Measurements from ENCODE around the gene KIF12.

KIF12 gene

GRCh38 chr9:114105236-114105635 is 6.1 kb upstream of the KIF12 start:
- DNase-seq (ENCODE audit: low read depth): no peak

DNA sequence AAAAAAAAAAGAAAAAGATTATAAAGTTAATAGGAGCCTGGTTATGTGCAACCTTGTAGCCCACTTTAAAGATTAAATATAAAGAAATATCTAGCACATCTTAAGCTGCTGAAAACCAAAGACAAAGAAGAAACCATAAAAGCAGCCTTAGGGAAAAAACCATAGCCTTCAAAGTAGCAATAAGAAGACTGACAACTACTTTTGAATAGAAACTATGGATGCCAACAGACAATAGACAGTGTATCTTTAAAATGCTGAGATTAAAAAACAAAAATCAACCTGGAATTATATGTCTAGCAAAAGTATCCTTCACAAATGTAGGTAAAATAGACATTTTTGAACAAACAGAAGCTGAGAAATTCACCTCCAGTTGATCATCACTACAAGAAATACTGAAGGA is 3.4 kb upstream of the KIF12 start:
- no peak for DNase-seq (ENCODE audit: low read depth)

DNA sequence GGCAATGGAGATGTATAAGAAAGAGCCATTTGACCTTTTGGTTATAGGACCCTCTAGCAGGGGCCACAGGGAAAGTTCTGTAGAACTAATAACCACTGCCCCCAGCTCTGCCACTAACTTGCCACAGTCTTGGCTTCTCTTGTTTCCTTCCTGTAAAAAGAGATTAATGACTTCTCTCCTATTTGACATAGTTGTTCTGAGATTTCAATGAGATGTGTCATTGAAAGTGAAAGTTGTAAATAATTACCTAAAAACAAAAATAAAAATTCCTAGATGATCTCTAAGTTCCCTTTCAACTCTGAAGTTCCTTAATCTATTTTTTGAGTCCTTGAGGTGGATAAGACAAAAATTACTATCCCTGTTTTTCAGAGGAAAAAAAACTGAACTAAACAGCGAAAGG is 1.4 kb upstream of the KIF12 start:
- no peak for DNase-seq (ENCODE audit: low read depth)

GRCh38 chr9:114099669-114100270 is 678 bp upstream of the KIF12 start:
- no peak for DNase-seq (ENCODE audit: low read depth)

GRCh38 chr9:114098021-114098935 is 814 bp downstream of the KIF12 start:
- no peak for DNase-seq (ENCODE audit: low read depth)

DNA sequence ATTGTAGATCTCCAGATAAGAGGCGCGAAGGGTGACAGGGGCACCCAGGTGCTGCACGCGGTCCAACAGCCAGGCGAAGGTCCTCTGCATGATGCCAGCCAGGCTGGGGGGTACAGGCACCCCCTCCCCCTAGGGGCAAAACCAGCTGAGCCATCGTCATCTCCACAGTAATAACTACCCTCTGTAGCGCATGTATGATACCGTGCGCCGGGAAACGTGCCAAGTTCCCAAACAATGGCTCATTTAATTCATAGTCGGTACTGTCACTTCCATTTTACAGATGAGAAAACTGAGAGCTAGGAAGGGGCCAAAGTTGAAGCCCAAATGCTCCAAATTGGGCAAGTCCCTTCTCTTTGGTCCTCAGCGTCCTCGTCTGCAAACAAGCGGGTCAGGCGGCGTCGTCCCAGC is 1.5 kb downstream of the KIF12 start:
- no peak for DNase-seq (ENCODE audit: low read depth)

DNA sequence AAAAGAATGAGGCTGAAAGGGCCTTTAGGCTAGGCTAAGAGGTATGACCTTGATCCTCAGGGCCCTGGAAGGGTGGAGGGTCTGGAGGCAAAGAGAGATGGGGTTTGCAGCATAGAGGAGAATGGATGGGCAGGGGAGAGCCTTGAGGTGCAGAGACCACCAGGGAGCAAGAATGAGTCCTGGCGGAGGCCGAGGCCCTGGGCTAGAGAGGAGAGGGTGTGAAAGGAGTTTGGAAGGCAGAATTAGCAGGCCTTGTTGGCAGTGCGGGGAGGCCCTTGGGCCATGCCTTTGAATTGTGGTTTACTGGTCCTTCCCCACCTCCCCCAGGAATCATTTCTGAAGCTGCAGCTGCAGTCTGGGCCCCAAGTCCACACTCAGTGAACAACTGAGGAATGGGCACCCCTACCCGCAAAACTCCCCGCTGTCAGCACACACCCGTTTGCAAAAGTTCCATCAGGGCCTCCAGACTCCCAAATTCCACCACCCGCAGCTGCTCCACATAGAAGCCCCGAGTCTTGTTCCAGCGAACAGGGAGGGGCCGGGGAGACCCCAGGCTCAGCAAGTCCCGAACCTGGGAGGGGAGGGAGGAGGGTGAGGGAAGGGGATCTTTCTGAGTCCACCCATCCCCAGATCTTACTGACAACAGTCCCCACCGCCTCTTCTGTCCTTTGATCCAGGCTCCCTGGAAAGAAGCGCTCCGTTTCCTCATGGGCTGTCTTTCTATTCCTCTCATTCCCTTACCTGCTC is 2.1 kb downstream of the KIF12 start:
- DNase-seq (ENCODE audit: low read depth): no peak

DNA sequence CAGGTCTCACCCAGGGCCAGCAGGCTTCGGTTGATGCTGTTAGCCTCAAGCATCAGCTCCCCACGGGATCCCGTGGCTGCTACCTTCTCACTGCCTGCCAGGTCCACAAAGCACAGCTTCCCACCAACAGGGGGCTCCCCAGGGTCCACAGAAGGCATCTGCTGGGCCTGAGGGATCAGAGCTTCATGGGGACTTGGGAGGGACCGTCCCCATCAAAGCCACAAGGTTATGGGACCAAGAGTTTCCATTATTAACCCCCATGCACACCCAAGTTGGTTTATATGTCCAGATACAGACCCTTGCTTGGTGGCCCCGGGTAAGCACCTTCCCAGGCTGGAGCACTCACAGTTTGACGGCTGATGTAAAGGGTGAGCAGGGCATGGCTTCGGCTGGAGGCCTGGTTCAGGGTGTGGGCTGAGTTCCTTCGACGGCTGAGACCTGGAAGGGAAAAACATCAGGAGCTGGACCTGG is 3.0 kb downstream of the KIF12 start:
- no peak for DNase-seq (ENCODE audit: low read depth)

GRCh38 chr9:114094971-114095370 is 4.1 kb downstream of the KIF12 start:
- DNase-seq (ENCODE audit: low read depth): no peak

DNA sequence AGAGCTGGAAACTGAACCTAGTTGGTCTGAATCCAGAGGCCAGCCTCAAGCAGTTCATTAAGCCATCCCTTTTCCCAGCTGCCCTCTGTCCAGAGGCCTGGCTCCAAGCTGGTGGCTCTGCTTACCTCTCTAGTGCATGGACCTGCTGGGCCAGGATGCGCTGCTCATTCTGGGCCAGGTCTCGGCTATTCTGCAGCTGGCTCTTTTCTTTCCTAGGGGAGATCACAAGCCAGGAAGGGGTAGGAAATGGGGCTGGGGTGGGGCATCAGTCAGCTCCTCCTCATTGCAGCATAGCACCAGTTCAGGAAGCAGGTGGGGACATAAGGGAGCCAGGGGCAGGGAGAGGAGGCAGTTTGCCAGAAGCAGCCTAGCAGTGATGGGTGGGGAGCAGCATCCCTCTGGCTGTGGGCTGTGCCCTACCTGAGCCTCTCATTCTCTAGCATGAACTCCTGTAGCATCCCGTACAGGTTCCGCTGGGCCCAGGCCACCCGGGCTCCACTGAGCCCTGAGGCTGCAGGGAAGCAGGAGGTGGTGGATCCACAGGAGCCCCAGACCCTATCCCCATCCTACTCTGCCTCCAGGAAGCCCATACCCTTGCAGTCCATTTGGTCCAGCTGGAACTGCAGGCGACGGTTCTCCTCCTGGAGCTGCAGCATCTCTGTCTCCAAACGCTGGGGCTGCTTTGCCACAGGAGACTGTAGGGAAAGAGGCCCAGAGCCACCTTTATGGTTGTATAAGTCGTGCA is 5.2 kb downstream of the KIF12 start:
- DNase-seq (ENCODE audit: low read depth): no peak

GRCh38 chr9:114093031-114093471 is 6.0 kb downstream of the KIF12 start:
- no peak for DNase-seq (ENCODE audit: low read depth)

DNA sequence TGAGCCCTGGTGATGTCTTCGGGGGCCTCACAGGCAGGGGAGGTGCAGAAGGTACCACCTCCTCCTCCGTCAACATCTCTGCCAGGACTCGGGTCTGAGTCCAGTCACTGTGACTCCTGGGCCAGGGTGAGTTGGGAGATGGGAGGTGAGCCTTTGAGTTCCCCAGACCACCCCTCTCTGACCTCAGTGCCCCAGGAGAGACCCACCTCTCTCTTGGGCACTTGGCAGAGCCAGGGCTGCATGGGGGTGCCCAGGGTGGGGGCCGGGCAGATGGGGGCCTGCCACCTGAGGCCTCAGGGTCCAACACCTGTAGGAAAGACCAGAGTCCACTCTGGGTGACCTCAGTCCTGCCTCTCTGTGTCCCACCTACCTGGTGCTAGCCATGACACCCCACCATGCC is 6.8 kb downstream of the KIF12 start:
- no peak for DNase-seq (ENCODE audit: low read depth)

GRCh38 chr9:114091711-114092110 is 7.4 kb downstream of the KIF12 start:
- no peak for DNase-seq (ENCODE audit: low read depth)

DNA sequence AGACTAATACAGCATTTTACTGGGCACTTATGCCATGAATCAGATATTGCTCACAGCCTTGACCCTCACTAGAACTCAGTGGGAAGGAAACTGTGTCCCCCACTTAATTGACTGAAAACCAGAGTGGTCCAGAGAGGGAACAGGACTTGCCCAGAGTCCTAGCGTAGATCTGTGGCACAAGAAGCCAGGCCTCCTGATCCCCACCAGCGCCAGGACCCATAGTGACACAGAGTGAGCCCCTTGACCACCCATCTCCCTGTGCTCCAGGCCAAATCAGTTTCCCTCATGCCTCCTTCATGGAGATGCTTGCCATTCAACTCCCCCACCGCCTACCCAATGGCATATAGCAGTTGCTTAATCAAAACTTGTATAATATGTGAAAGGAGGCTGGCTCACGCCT is 8.3 kb downstream of the KIF12 start:
- no peak for DNase-seq (ENCODE audit: low read depth)

GRCh38 chr9:114089206-114089840 is 9.8 kb downstream of the KIF12 start:
- no peak for DNase-seq (ENCODE audit: low read depth)

DNA sequence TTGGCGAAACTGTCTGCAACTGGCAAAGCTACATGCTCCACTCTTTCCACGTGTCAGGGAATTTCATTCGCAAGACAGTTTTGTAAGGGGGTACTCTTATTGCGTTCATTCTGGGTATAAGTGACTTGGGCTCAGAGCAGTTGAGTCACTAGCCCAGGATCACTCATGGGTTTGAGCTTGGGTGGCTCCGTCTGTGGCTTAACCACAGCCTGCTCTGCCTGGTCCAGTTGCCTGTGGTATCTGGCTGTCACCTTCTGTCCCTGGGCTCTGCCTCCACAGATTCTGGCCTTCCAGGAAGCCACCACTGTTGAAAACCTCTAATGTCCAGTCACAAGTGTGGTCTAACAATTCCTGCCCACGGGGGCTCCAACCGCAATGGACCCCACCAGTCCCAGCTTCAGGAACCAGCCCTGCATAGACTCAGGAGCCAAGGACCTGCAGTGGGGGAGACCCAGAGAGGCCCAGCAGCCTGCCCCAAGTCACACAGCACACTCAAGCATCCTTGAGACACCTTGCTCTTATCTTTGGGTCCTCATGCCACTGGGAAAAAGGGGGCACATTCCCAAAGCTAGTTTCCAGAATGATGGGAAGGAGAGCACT is 10.4 kb downstream of the KIF12 start:
- no peak for DNase-seq (ENCODE audit: low read depth)

DNA sequence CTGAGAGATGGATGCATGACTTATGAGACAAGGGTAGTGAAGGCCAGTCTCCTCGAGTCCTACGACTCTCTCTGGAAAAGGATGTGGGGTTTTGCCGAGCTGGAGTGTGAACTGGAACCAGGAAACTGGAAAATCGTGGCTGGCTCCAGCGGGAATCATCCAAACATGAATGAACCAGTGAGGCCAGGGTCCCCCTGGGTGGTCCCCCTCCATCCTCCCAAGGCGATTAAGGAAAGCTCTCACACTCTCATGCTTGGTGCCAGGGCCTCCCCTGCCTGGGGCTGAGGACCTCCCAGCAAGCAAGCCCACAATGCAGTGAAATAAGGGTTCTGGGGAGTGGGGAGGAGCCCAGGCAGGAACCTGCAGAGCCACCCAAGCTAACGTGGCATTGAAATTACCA is 11.4 kb downstream of the KIF12 start:
- no peak for DNase-seq (ENCODE audit: low read depth)

DNA sequence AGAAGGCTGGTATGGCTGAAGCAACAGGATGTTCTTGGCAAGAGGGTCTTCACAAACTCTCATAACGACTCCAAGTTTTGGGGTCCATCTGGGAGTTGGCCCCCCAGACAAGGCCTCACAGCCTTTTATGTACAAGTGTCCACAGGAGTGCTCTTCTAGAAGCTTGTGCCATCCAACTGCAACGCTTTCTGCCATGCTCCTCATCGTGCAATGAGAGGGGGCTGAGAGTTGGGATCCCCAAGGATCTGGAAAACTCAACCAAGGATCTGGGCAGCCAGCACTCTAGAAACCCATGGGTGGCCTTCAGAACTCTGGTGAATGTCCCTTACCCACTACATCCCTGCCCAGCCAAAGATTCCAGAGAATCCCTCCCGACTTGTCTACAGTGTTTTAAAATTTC is 12.5 kb downstream of the KIF12 start:
- no peak for DNase-seq (ENCODE audit: low read depth)

- no peak for DNase-seq (ENCODE audit: low read depth)
Observed at GRCh38 chr9:114086009-114086408, 13.1 kb downstream of the KIF12 start.

DNA sequence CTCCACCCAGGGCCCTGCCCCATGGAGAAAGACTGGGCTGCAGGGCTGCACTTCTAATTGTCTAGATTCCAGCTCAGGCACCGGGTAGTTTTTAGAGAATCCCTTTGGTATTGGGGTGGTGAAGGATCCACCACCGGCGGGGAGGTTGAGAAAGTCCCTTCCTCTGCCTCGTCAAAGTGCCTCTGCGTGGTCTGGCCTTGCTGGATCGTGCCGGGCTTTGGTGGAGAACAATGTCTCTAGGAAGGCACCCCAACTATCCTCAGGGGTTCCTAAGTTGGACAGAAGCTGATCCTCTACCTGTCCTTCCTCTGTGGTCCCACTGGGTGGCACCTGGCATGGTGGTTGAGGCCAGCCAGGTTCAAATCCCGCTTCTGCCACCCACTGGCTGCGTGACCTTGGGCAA is 13.7 kb downstream of the KIF12 start:
- no peak for DNase-seq (ENCODE audit: low read depth)

Data from activated gamma-delta T cell treated with anti-CD3 and anti-CD28 coated beads, Interleukin-2, amount 50 U/mL, for 16 hours (primary cell).